Central memory CD8-positive, alpha-beta T cell (primary cell): ENCODE results near the gene PTPRJ.

Experiments
- ATAC-seq: fragments of 150-1000 bp; cut with Tn5 transposase; replicated peaks from 2 replicates; pipeline ENCODE4 v1.10.0; 2022; ENCODE audit warnings: mild to moderate bottlenecking, moderate FRiP score, moderate number of reproducible peaks; ENCODE audit not compliant: poor library complexity, severe bottlenecking; ENCODE audit errors: extremely low read depth
- DNase-seq, 2 donors: peaks; one replicate each; pipeline ENCODE4 v3.0.0; 2021; ENCODE audit warnings: low spot score in 2 of 2
- H3K27ac Mint-ChIP-seq: one replicate; pipeline ENCODE4 v1.8.0; 2022; ENCODE audit warnings: low read depth, mild to moderate bottlenecking, moderate library complexity, mixed read lengths
- H3K27me3 Mint-ChIP-seq: one replicate; pipeline ENCODE4 v1.8.0; 2022; ENCODE audit warnings: mixed read lengths
- H3K36me3 Mint-ChIP-seq: one replicate; pipeline ENCODE4 v1.8.0; 2022; ENCODE audit warnings: mild to moderate bottlenecking, moderate library complexity, mixed read lengths; ENCODE audit not compliant: insufficient read depth
- H3K4me1 Mint-ChIP-seq: one replicate; pipeline ENCODE4 v1.8.0; 2022; ENCODE audit warnings: mixed read lengths
- H3K4me3 Mint-ChIP-seq: one replicate; pipeline ENCODE4 v1.8.0; 2022; ENCODE audit warnings: mild to moderate bottlenecking, moderate library complexity, mixed read lengths
- H3K9me3 Mint-ChIP-seq: one replicate; pipeline ENCODE4 v1.8.0; 2022; ENCODE audit warnings: mixed read lengths

PTPRJ gene

DNA sequence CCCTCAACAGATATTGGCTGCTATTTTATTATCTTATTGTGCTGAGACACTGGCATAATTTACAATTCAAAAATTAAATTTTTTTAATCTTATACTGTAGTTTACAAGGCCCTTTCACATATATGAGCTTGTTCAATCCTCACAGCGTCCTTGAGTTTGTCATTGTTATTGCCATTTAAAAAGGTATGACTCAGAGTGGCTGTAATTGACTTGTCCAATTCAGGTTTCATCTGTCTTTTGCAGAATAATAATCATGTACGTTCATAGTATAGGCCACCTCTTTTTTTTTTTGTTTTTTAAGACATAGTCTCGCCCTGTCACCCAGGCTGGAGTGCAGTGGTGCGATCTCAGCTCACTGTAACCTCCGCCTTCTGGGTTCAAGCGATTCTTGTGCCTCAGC, 11.5 kb downstream of the PTPRJ start:
- H3K9me3 Mint-ChIP-seq = no peaks in the 10 kb centered on the region
- ATAC-seq = no peak
- no peaks in the 10 kb centered on the region for H3K27me3 Mint-ChIP-seq
- peak overlapping the region; percentile 74 for H3K27ac Mint-ChIP-seq
- peak overlapping the region; percentile 65 for H3K4me3 Mint-ChIP-seq
- DNase-seq = no peak
- peaks cover 36% of the 10 kb centered on the region for H3K4me1 Mint-ChIP-seq
- peaks cover 9% of the 10 kb centered on the region for H3K36me3 Mint-ChIP-seq

DNA sequence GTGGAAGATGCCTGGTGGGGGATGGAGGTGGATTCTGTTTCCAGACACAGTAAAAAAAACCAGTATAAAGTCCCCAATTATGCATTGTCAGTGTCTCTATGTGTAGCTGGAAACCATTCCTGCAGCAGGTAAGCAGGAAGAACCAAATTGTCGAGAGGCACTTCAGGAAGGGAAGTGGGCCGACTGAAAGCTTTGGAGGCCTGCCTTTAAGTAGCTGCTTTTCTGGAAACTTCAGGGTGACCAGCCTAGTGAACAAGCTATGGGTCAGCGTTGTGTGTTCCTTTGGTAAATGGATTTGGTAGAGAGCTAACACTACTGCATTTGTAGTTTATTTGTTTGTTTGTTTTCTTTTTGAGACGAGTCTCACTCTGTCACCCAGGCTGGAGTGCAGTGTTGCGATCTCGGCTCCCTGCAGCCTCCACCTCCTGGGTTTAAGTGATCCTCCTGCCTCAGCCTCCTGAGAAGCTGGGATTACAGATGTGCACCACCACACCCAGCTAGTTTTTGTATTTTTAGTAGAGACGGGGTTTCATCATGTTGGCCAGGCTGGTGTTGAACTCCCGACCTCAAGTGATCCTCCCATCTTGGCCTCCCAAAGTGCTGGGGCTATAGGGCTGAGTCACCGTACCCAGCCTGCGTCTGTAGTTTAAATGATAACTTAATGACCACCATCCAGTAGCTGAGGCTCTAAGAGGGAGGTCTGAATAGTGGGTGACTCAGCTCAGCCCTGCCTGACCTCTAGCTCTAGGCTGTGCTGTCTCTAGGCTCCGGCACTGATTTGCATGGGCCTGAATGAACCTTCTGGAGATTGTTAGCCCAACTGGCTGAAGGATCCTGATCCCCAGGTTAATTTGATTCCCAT, 12.8 kb downstream of the PTPRJ start:
- Mint-ChIP-seq H3K27me3 (no peaks in the 10 kb centered on the region), H3K27ac (peak overlapping the region; percentile 51), H3K4me1 (peaks cover 33% of the 10 kb centered on the region), H3K4me3 (no peak overlapping the region), H3K9me3 (no peaks in the 10 kb centered on the region), H3K36me3 (peaks cover 11% of the 10 kb centered on the region)
- DNase-seq (no peak), ATAC-seq (no peak)

DNA sequence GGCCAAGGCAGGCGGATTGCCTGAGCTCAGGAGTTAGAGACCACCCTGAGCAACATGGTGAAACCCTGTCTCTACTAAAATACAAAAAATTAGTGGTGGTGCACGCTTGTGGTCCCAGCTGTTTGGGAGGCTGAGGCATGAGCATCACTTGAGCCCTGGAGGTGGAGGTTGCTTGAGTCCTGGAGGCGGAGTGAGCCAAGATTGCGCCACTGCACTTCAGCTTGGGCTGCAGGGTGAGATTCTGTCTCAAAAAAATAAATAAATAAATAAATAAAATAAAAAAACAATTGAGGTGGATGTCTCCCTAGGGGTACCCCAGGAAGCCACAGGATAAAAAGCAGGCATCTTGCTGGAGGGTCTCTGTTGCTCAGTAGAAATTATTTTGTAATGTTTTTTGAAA, 14.1 kb downstream of the PTPRJ start:
- H3K4me1 Mint-ChIP-seq = peaks cover 43% of the 10 kb centered on the region
- no peak overlapping the region for H3K27ac Mint-ChIP-seq
- no peaks in the 10 kb centered on the region for H3K27me3 Mint-ChIP-seq
- peaks cover 9% of the 10 kb centered on the region for H3K36me3 Mint-ChIP-seq
- no peaks in the 10 kb centered on the region for H3K9me3 Mint-ChIP-seq
- H3K4me3 Mint-ChIP-seq = no peak overlapping the region
- ATAC-seq = no peak
- DNase-seq = no peak

DNA sequence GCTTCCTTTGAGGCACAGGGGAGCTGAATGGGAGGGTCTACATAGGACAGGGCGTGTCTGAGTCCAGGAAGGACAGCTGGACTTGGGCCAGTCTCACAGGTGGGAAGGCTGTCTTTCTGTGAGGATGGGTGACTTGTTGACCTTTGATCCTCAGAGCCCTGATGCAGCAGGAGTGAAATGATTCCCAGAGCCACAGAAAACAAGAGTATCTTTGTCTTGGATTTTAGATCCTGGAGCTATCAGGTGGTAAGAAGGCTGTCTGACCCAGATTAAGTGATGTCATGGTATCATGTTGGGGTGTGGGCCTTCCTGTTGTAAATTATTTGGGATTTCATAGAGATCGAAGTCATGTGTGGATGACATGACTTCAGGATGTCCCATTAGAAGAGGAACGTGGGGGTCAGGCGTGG, 15.0 kb downstream of the PTPRJ start:
- Mint-ChIP-seq H3K27ac (no peak overlapping the region), H3K4me1 (peaks cover 43% of the 10 kb centered on the region), H3K9me3 (no peaks in the 10 kb centered on the region), H3K27me3 (no peaks in the 10 kb centered on the region), H3K36me3 (peaks cover 7% of the 10 kb centered on the region), H3K4me3 (no peak overlapping the region)
- DNase-seq = no peak
- no peak for ATAC-seq

DNA sequence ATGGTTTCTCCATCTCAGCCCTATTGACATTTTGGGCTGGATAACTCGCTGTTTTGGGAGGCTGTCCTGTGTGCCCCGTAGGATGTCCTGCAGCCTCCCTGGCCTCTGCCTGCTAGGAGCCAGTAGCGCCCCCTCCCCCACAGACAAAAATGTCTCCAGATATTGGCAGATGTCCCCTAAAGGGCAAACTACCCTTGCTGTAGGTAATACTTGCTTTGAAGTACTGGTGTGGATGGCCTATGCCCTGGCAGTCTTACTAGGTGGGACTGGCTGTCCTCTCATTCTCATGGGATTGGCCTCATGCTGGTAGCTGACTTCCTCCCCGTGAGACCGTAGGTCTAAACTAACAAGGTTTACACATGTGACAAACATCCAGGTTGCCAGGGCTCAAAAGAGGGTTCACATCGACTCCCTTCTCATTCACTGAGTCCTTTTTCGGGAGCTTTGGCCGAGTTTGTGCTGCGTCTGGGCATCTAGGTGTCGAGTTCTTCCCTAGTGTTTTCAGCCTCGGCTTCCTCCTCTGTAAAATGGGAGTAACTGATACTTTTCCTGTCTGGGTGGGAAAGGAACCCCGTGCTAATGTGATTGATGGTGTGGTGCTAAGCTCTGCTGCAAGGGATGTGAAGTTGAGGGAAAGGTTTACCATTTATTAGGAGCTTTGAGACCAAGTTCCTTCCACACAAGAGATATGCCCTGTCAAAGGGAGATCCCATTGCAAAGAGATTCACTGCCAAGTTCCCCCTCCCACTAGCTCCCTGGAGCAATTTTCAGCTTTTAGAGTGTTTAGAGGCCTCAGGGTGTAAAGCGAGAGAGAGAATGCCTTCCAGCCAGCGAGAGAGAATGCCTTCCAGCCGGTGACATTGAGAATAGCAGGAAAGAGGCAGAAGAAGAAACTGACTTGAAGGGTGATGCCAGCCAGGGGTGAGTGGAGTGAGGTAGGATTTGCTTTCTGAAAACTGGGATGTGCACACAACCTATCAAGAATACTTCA, 17.0 kb downstream of the PTPRJ start:
- Mint-ChIP-seq H3K27ac (peak overlapping the region; percentile 32), H3K36me3 (peaks cover 15% of the 10 kb centered on the region), H3K27me3 (no peaks in the 10 kb centered on the region), H3K4me3 (no peak overlapping the region), H3K4me1 (peaks cover 52% of the 10 kb centered on the region), H3K9me3 (no peaks in the 10 kb centered on the region)
- DNase-seq (no peak), ATAC-seq (no peak)

DNA sequence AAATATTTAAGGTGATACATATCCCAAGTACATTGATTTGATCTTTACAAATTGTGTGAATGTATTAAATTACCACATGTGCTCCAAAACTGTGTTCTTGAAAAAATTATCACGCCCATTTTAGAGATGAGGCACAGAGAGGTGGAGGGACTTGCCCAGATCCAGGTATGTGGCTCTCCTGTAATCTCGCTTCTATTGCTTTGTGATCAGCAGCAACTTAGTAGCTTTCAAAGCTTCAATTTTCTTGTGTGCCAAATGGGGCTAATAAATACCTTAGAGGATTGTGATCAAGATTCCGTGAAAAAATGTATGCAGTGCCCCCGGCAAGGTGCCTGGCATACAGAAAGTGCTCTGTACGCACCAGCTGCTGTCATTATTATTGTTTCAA, 18.0 kb downstream of the PTPRJ start:
- ATAC-seq = no peak
- H3K36me3 Mint-ChIP-seq = peaks cover 15% of the 10 kb centered on the region
- peak overlapping the region; percentile 69 for H3K27ac Mint-ChIP-seq

DNA sequence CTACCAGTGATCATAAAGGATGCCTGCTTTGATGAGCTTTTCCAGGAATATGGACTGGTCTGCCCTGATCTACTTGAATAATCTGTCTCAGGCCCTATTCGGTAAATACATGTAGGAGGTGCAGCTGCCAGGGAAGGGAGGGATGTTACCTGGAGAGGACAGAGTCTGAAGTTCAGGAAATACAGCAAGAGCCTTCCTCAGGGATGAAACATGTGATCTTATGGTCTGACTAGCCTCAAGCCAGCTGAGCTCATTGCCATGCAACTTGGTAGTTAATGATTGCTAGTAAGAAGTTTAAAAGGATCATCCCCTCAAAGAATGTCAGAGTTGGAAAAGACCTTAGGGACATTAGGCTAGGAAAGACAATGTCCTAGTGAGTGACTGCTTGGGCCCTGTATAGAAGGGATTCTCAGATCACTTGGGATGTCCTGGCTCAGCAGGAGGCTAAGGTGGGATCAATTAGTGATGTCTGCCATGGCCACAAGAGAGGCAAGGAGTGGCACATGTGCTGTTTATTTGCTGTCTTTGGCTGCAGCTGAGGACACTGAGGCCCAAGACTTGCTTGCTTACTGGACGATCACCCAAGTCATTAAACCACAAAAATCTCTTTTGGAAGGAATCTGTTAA, 18.5 kb downstream of the PTPRJ start:
- H3K9me3 Mint-ChIP-seq = no peaks in the 10 kb centered on the region
- peak overlapping the region; percentile 69 for H3K27ac Mint-ChIP-seq
- peaks cover 57% of the 10 kb centered on the region for H3K4me1 Mint-ChIP-seq
- no peaks in the 10 kb centered on the region for H3K27me3 Mint-ChIP-seq
- no peak for ATAC-seq
- DNase-seq = no peak
- peak overlapping the region; percentile 71 for H3K4me3 Mint-ChIP-seq
- peaks cover 15% of the 10 kb centered on the region for H3K36me3 Mint-ChIP-seq

More for the DNA sequence above, 18.0 kb downstream of the PTPRJ start:
- Mint-ChIP-seq H3K9me3 (no peaks in the 10 kb centered on the region), H3K4me1 (peaks cover 57% of the 10 kb centered on the region), H3K4me3 (peak overlapping the region; percentile 71), H3K27me3 (no peaks in the 10 kb centered on the region)
- no peak for DNase-seq

DNA sequence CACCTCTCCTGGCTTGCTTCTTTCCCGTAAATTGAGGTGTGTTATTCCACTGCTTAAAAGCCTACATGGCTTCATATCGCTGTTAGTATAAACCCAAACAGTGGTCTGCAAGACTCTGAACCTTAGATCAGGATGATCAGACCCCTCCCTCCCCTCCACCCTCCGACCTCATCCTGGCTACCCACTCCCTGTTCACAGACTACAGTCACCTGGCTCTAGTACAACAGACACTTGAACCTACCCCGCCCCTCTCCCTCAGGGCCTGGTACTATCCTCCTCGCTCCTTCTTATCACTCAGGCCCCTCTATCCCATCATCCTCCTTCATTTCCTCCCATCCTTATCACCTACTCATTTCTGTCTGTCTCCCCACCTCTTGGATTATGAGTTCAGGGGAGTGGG, 20.1 kb downstream of the PTPRJ start:
- H3K9me3 Mint-ChIP-seq = no peaks in the 10 kb centered on the region
- DNase-seq (no peak), ATAC-seq (no peak)
- peak overlapping the region; percentile 91 for H3K27ac Mint-ChIP-seq
- H3K36me3 Mint-ChIP-seq = peaks cover 13% of the 10 kb centered on the region
- H3K4me1 Mint-ChIP-seq = peaks cover 71% of the 10 kb centered on the region
- H3K4me3 Mint-ChIP-seq = peak overlapping the region; percentile 71
- no peaks in the 10 kb centered on the region for H3K27me3 Mint-ChIP-seq

DNA sequence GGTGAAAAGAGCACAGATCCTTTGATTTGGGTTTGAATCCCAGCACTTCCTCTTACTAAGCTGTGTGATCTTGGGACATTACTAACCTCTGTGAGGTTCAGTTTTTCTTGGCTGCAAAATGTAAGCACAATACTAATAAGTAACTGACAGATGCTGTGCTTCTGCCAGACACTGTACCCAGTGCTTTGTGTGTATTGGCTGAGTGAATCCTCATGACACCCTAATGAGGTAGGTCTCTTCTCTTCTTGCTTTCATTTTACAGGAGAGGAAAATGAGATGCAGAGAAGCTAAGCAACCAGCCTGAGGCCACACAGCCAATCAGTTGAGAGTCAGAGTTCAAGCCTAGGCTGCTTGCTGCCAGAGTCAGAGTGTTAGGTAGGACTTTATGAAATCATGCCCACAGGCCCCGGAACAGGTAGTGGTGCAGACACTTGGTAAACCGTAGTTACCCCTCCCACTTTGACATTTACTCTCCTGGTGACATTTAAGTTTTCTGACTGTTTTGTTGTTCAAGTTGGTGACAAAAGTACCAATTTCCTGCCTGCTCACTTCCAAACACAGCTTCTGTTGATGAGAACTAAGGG, 21.2 kb downstream of the PTPRJ start:
- DNase-seq (peak; percentile 59 to 91), ATAC-seq (peak; percentile 93)
- H3K9me3 Mint-ChIP-seq = no peaks in the 10 kb centered on the region
- H3K4me3 Mint-ChIP-seq = peak overlapping the region; percentile 71
- H3K4me1 Mint-ChIP-seq = peaks cover 79% of the 10 kb centered on the region
- H3K27me3 Mint-ChIP-seq = no peaks in the 10 kb centered on the region
- H3K27ac Mint-ChIP-seq = peak overlapping the region; percentile 91
- peaks cover 17% of the 10 kb centered on the region for H3K36me3 Mint-ChIP-seq

DNA sequence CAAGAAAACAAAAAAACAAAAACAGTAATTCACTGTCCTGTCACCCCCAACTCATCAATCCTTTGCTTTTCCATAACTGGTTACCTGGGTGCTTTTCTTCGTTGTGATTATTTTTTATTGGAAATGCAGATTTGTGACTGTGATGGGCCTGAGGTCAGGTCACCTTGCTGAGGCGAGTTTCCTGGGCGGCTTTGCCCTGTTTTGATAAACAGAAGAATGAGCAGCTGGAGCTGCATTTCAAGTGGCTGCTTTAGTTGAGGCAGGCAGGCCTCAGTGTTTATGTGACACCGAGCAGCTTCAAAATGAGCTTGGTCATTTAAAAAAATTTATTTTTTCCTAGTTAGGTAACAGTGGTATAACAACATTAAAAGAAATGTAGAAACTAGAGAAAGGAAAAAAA, 22.2 kb downstream of the PTPRJ start:
- H3K4me3 Mint-ChIP-seq = peak overlapping the region; percentile 71
- peak overlapping the region; percentile 91 for H3K27ac Mint-ChIP-seq
- peaks cover 17% of the 10 kb centered on the region for H3K36me3 Mint-ChIP-seq

DNA sequence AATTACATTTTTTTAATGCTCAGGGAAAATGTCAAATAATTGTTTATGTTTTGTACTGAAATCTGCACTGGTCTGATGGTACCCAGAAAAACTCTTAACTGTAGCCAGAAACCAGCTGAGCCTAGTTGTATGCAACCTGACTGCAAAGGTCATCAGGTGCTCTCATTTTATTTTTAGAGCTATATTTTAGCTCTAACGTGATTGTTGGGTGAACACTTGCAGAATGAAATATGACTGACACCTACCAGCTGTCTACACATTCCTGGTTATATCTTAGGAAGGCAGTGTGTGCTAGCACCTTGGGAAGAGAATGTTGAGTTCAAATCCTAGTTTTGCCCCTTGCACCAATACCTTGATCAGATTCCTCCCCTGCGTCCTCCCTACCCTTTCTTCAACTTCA, 23.6 kb downstream of the PTPRJ start:
- no peak for DNase-seq
- Mint-ChIP-seq H3K4me1 (peaks cover 76% of the 10 kb centered on the region), H3K27ac (peak overlapping the region; percentile 93), H3K4me3 (peak overlapping the region; percentile 64), H3K27me3 (no peaks in the 10 kb centered on the region), H3K36me3 (peaks cover 15% of the 10 kb centered on the region), H3K9me3 (no peaks in the 10 kb centered on the region)
- no peak for ATAC-seq

More for the DNA sequence above, 22.2 kb downstream of the PTPRJ start:
- Mint-ChIP-seq H3K9me3 (no peaks in the 10 kb centered on the region), H3K4me1 (peaks cover 77% of the 10 kb centered on the region), H3K27me3 (no peaks in the 10 kb centered on the region)
- ATAC-seq (no peak), DNase-seq (no peak)

DNA sequence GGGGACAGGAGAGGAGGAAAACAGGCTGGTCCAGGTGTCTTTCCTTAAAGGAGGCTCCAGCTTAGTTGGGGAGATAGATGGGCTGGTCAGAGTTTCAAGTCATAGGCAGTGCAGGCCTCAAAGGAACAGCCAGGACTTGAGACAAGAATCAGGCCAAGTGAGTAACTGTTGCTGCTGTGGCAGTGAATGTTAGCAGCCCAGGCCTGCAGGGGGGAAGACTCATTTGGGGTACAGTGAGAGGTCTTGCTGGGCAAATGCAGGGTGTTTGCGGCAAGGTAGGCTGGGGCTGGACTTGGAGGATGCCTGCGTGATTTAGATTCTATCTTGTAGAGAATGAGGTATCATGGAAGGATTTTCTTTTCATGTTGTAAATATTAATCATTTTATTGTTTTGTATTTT, 24.1 kb downstream of the PTPRJ start:
- peak overlapping the region; percentile 93 for H3K27ac Mint-ChIP-seq
- DNase-seq = no peak
- H3K4me3 Mint-ChIP-seq = peak overlapping the region; percentile 64
- ATAC-seq = no peak
- no peaks in the 10 kb centered on the region for H3K27me3 Mint-ChIP-seq
- H3K4me1 Mint-ChIP-seq = peaks cover 74% of the 10 kb centered on the region
- no peaks in the 10 kb centered on the region for H3K9me3 Mint-ChIP-seq
- H3K36me3 Mint-ChIP-seq = peaks cover 15% of the 10 kb centered on the region
